Skeletal muscle cell (primary cell): ENCODE data around the gene DTNBP1.

Experiments used
- DNase-seq: peaks from one replicate; pipeline ENCODE4 v3.0.0-alpha.2; 2010; ENCODE audit warnings: low read depth
- H3K4me3 ChIP-seq: 2 replicates; pipeline ENCODE4 v1.5.1; 2011; ENCODE audit warnings: low read depth, mild to moderate bottlenecking, control low read depth, low read length, moderate library complexity

Gene DTNBP1

DNA sequence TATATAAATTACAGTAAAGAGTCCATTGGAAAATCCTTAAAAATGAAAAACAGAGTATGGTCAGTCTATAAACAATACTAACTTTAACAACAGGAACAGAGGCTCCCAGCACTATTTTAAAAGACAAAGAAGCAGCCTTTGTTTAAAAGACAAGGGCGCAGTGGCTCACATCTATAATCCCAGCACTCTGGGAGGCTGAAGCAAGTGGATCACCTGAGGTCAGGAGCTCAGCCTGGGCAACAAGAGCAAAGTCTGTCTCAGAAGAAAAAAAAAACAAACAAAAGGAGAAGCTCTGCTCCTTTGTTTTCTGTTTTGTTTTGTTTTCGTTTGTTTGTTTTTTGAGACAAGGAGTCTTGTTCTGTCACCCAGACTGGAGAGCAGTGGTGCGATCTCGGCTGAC lies 89.4 kb downstream of the DTNBP1 start:
- no peak overlapping the region for H3K4me3 ChIP-seq
- DNase-seq, result no peak

DNA sequence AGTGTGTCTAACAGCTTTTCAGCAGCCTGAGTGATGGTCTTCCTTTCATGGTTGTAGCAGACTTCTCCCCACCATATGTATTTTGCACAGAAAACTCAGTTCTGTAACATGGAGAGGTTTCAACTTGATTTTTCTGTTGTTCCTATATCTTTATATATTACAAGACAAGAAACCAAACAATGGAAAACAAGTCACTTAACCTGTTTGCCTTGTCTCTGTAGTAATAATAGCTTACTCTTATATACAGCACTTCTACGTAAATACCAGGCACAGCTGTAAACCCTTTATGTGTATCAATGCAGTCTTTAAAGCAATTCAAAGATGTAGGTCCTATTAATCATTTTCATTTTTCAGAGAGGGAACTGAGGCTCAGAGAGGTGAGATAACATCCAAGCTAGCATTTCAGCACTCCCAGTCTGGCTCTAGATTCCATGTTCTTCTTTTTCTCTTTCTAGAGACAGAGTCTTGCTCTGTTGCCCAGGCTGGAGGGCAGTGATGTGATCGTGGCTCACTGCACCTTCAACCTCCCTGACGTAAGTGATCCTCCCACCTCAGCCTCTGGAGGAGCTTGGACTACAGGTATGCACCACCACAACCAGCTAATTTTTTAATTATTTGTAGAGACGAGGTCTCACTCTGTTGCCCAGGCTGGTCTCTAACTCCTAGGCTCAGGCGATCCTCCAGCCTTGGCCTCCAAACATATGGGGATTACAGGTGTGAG lies 90.4 kb downstream of the DTNBP1 start:
- no peak for DNase-seq
- H3K4me3 ChIP-seq, result no peak overlapping the region

DNA sequence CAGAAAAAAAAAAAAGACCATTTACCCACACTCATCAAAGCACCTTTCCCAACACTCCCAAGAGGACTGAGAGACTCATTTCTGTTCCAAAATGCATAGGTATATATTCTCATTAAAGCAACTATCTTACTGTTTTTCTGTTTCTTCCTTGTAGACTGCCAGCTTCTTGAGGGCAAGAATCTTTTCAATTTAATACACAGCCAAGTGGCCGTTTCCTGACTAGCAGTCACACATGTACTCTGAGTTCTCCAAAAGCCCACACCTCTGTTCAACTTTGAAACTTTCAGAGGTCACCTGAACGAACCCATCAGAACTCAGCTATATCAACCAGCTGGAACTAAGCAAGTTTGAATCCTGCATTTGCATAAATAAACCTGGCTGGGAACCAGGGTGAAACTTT lies 92.7 kb downstream of the DTNBP1 start:
- H3K4me3 ChIP-seq, result no peak overlapping the region
- DNase-seq, result no peak

DNA sequence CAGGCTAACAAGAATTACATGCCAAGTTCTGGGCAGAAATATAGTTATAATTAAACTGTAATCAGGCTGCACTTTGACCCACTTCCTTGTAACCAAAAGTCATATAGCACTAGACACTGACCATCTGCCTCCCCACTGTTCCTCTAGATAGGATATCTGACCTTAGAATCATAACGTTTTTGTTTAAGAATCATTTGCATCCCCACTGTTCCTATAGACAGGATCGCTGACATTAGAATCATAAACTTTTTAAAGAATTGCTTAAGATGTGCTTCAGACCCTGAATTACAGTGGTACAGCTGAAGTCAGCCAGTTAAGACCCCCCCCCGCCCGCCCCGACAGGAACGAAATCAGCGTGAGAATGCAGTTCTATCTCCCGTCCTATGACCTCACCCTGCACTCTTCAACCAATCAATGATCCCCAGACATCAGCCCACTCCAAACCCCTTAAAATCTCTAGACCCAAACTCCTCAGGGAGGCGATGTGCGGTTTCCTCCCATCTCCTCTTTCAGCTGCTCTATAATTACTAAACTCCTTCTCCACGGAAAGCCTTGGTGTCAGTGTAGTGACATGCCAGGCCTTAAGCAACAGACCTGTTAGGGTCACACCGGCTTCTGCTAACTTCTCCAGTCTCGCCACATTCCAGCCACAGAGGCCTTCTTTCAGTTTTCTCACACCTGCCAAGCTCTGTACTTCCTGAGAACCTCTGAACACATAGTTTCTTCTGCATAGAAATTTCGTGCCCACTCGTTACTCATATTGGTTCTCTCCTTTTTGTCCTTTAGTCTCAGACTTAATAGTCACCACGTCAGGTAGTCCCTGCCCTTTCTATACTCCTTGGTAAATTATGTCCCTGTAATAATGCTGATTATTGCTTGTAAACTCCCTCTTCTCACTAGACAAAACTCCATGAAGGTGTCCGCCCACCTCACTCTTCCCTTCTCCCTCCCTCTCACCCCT lies 93.5 kb downstream of the DTNBP1 start:
- H3K4me3 ChIP-seq, result no peak overlapping the region
- DNase-seq, result no peak

DNA sequence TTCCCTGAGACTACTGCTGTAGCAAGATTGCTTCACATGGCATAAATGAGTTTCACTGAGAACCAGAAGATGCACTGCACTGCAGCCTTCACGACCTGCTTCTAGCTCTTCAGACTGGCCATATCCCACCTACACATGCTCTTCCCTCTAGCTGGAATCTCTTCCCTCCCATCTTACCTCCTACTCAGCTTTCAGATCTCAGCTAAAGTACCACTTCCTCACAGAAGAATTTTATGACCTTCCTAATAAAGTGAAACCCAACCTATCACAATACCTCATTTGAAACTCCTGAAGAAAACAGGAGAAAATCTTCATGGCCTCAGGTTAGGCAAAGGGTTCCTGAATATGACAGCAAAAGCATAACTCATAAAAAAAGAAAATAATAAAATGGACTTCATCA lies 99.9 kb downstream of the DTNBP1 start:
- no peak overlapping the region for H3K4me3 ChIP-seq
- no peak for DNase-seq

DNA sequence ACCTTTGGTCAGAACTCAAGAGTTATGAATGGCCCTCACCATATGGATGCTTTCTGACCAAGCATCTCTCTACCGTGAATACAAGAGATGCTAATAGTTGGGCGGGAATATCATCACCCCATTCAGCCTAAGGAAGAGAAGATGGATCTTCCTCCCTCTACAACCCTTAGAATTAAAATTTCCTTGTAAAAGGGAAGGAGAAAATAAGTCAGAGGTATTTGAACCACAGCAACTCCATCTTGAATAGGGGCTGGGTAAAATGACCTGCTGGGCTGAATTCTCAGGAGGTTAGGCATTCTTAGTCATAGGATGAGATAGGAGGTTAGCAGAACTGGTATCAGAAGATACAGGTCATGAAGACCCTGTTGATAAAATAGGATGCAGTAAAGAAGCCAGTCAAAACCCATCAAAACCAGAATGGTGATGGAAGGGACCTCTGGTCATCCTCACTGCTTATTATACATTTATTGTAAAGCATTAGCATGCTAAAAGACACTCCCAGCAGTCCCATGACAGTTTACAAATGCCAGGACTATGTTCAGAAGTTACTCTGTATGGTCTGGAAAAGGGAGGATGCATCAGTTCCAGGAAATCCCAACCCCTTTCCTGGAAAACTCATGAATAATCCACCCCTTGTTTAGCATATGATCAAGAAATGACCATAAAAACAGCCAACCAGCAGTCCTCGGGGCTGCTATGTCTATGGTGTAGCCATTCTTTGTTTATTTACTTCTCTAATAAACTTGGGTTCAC lies 101.2 kb downstream of the DTNBP1 start:
- no peak for DNase-seq
- H3K4me3 ChIP-seq, result no peak overlapping the region

DNA sequence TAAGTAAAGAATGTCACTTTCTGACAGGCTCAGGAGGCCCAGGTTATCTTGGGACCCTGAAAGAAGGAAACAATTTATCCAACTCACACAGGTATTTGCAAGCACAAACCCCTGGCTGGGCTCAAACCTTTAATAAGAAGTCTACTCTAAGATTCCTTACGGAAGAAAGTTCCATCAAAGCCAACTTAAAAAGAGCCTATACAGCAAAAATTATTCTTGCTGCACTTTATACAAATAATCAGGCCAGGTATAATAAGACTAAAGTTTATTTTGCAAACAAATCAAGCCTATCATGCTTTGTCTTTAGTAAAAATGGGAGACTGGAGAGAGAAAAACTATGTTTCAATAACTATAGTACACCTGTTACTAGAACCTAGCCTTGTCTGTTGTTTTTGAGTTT lies 102.1 kb downstream of the DTNBP1 start:
- H3K4me3 ChIP-seq, result no peak overlapping the region
- no peak for DNase-seq

DNA sequence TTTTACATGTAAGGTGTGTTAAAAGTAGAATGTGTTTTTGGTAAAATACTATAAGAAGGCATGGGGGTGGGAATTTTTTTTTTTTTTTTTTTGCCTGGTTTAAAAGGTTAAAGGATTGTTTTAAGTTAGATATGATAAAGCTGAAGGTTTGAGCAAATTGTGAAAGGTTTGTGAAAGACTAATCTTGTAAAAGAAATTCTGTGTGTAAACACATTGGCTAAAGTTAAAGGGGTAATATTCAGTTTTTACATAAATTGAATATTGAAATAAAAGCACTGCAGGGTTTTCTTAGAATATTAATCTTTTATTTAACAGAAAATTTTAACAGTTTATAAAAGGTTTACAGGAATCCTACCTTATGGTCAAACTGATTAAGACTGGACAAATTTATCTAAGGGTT lies 105.7 kb downstream of the DTNBP1 start:
- no peak for DNase-seq
- H3K4me3 ChIP-seq, result no peak overlapping the region

DNA sequence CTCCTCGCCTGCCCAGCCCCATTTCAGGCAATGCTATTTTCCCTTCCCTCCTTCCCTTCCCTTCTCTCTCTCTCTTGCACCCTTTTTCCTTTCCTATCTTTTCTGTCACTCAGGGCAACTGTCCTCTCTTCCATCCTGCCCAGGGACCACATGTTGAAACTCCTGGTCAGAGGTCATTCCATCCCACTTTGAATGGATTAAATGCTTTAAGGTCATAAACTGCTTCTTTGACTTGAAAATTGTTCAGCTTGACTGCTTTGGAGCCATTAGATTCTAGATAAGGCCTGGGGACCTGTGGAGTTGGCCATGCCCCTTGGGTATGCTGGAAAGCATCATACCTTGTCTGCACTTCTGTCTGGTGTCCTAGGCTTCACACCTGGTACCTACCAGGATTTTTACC lies 106.1 kb downstream of the DTNBP1 start:
- no peak overlapping the region for H3K4me3 ChIP-seq
- DNase-seq, result no peak

DNA sequence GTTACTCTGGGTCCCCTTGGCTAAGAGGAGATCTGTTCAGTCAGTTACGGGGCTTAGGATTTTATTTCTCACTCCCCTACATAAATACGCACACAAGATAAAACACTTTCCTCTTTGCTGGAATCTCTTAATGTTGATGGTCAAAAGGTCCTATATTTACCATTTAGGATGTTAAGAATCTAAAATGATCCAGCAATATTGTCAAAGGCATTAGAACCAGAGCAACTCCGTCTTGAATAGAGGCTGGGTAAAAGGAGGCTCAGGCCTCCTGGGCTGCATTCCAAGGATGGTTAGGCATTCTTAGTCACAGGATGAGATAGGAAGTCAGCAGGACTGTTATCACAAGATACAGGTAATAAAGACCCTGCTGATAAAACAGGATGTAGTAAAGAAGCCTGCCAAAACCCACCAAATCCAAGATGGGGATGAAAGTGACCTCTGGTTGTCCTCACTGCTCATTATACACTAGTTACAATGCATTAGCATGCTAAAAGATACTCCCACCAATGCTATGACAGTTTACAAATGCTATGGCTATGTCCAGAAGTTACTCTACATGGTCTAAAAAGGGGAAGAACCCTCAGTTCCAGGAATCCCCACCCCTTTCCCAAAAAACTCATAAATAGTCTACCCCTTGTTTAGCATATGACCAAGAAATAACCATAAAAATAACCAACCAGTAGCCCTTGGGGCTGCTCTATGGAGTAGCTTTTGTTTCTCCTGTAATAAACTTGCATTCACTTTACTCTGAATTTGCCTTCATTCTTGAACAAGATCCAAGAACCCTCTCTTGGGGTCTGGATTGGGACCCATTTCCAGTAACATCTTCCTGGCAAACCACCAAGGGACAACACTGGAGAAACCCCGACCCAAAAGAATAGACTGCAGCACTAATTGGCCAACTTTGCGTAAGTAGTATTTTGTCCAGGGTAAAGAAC lies 107.5 kb downstream of the DTNBP1 start:
- H3K4me3 ChIP-seq, result no peak overlapping the region
- no peak for DNase-seq

DNA sequence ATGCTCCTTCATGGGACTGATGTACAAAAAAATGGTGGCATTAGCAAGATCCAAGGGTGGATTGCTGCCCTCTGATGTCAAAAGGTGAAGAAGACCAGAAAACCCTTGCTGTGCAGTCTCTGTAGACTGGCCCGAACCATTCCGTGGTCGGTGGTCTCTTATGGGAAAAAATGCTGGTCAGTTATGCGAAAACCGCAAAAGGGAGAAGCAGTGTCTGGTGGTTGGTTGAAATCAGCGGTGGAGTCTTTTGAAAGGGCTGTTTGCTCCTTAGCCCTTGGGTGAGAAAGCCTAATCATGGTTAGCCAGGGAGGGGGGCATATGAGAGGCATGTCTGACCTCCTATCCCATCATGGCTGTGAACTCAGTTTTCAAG lies 108.1 kb downstream of the DTNBP1 start:
- DNase-seq, result no peak
- H3K4me3 ChIP-seq, result no peak overlapping the region

DNA sequence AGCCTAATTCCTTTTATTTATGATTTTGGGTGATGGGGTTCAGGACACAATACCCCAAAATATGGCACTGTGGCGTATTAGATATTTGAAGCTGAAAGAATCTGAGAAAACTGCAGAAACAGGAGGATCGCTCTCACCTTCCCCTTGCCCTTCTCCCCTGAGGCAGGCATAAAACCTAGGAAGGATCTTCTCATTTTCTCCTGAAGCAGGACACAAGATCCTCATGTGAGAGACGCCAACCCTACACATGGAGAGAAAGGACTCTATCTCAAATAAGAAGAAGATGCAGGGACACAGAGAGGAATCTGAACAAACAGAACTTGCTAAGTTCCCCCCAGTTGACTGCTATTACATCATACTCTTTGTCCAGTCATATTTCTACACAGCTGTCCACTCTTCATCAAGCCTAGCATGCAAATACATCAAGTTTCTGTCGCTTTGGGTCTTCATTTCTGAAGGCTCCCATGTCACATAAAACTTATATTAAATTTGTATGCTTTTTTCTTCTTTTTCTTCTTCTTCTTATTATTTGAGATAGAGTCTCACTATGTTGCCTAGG lies 109.0 kb downstream of the DTNBP1 start:
- no peak overlapping the region for H3K4me3 ChIP-seq
- DNase-seq, result no peak

DNA sequence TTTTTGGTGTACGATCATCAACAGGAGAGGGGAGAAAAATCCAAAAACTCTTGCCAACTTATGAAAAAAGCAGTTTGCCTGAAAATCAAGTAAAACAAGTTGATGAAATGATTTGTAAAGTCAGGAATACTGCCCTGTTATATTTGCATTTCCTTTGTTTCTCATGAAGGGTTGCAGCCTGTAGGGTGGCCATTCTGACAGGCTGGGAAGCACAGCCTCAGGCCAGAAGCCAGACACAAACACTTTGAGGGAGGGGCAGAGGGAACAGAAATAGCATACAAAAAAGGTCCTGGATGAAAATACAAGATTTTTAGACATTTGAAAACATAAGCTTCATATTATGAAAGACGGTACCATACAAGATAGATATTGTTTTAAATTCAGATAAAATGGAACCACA lies 109.8 kb downstream of the DTNBP1 start:
- no peak for DNase-seq
- H3K4me3 ChIP-seq, result no peak overlapping the region

DNA sequence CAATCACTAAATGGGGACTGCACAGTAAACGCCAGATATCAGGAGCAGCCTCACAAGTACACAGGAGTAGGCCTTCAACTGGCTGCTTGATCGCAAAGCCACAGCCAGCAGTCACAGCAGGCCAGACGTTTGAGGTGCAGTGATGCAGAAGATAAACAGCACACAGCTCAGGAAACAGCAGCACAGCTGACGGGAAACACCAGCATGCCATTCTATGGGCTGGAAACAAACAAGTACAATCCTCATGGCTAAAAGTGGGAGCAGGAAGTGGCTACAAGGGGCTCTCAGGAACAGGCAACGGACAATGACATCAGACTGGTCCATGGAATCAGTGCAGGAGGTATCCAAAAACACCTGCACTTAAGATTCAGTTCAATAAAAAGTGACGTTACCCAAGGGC lies 111.0 kb downstream of the DTNBP1 start:
- no peak overlapping the region for H3K4me3 ChIP-seq
- no peak for DNase-seq

DNA sequence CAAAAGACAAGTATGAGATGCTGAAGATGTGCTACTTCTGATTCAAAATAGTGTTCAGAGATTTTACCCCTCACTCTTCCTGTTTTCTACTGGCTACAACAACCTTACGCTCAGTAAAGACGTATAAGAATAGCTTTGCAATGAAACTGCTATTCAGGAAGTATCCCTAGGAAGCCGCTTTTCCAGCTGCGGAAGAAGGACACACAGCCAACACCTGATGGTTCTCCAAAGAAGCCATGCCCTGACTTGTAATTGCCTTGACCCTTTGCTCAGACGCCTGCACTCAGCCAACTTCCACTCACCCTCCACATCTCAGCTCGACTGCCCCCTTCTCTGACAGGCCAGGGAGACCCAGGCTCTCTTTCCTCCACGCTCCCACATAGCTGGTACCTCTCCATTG lies 111.6 kb downstream of the DTNBP1 start:
- no peak for DNase-seq
- H3K4me3 ChIP-seq, result no peak overlapping the region

DNA sequence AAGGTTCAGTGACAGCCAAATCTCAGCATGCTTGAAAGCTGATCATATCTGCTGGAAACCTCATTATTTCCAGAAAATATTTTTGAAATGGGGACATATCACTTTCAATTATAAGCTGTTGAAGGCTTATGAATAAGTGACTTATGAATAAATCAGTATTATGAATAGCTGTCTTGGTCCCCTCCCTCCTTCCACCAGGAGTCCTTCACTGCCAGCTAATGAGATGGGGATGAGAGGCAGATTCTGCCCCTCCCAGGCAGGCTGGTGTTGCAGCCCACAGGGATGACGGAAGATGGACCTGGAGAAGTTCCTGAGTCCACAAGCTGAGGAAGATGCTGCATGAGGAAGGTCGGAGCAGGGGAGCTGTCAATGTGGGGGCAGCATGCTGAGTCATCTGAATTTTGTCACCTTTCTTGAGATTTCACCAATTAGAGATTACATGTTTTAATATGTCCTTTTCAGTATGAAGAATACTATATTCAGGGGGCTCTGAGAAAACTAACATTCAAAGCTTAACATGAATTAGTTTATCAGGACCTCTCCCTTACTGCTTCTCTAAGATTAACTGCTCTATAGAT lies 112.2 kb downstream of the DTNBP1 start:
- no peak overlapping the region for H3K4me3 ChIP-seq
- DNase-seq, result no peak

DNA sequence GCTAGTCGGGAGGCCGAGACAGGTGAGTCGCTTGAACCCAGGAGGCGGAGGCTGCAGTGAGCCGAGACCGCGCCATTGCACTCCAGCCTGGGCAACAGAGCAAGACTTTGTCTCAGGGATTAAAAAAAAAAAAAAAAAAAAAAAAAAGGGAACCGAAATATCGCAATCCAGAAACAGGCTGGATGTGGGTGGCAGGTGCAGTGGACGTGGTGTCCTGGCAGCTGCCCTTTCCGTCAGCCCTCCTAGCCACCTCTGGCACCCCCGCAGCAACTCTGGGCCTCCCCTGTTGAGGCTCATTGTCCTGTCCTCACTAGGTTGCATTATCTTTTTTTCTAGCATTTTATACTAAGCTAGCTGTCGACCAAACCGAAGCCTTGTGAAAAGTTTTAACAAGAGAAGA lies 113.5 kb downstream of the DTNBP1 start:
- no peak overlapping the region for H3K4me3 ChIP-seq
- DNase-seq, result no peak

DNA sequence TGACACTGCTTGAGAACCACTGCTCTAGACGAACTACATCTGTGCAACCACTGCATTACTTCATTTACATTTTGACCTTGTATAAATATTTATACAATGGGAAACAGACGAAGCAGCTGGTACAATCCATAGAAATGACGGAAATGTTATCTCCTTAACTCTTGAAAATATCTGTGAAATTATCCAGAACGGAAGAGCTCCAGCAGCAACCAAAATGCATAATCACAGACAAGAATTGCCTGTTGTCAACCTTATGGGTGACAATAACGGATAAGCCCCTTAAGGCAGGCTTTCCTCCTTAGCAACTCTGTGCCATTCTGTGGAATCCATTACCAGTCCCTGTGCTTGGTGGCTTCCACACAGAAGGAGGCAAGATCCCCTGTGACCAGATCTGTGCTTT lies 115.4 kb downstream of the DTNBP1 start:
- H3K4me3 ChIP-seq, result no peak overlapping the region
- DNase-seq, result no peak

DNA sequence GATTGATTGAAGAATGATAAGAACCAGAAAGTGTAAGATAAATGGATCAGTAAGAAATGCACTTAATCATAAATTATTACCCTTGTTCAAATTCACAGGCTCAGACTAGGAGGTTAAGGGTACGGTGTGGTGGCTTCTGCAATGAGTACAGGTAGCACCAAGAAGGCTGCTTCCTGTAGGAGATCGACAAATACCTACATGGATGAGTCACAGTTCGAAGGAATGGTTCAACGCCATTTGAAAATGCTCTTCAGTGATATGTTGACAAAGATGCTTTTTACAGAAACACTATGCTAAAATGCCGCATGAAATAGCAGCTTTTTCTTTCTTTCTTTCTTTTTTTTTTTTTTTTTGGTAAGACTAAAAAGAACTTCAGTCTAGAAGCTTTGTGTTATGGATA lies 116.2 kb downstream of the DTNBP1 start:
- DNase-seq, result no peak
- no peak overlapping the region for H3K4me3 ChIP-seq
